Neural cell (in vitro differentiated cells): ENCODE results near the gene PSMD13. TPM values are rescaled to one million over a fixed set of nuclear protein-coding genes. Genes with fewer than 3 reads are reported as not detected.

Experiments
- H2AFZ ChIP-seq: fragments of 200-600, 300-800 bp; sonication (generic), shearing (Covaris generic); 2 replicates; pipeline ENCODE4 v1.6.0; 2014; ENCODE audit warnings: low read depth, mild to moderate bottlenecking, antibody characterized with exemption, low read length, moderate library complexity
- H3F3A ChIP-seq: fragments of 200-600 bp; shearing (Covaris generic); 2 replicates; pipeline ENCODE4 v1.6.1; 2016; ENCODE audit warnings: mild to moderate bottlenecking, moderate library complexity, mixed read lengths, antibody characterized with exemption, low read length; ENCODE audit not compliant: insufficient read depth, poor library complexity, severe bottlenecking
- H3K27ac ChIP-seq: fragments of 200-600, 300-800 bp; sonication (generic), shearing (Covaris generic); 2 replicates; pipeline ENCODE4 v1.5.1; 2014; ENCODE audit warnings: mild to moderate bottlenecking, low read length, moderate library complexity
- H3K27me3 ChIP-seq: fragments of 300-800, 200-600 bp; sonication (generic), shearing (Covaris generic); 2 replicates; pipeline ENCODE4 v1.6.0; 2014; ENCODE audit warnings: mild to moderate bottlenecking, low read depth, low read length, moderate library complexity; ENCODE audit not compliant: insufficient read depth
- H3K36me3 ChIP-seq: fragments of 300-800, 200-600 bp; sonication (generic), shearing (Covaris generic); 2 replicates; pipeline ENCODE4 v1.5.1; 2014; ENCODE audit warnings: mild to moderate bottlenecking, antibody characterized with exemption, low read length, moderate library complexity; ENCODE audit not compliant: insufficient read depth
- H3K4me2 ChIP-seq: fragments of 300-800, 200-600 bp; sonication (generic), shearing (Covaris generic); 2 replicates; pipeline ENCODE4 v1.6.0; 2014; ENCODE audit warnings: mild to moderate bottlenecking, low read length
- H3K4me3 ChIP-seq: fragments of 300-800, 200-600 bp; sonication (generic), shearing (Covaris generic); 2 replicates; pipeline ENCODE4 v1.5.1; 2014; ENCODE audit warnings: mild to moderate bottlenecking, low read length, moderate library complexity
- H3K79me2 ChIP-seq: fragments of 200-600 bp; shearing (Covaris generic); replicated peaks from 2 replicates; pipeline ENCODE4 v1.6.0; 2014; ENCODE audit warnings: mild to moderate bottlenecking, low read length, moderate library complexity; ENCODE audit not compliant: insufficient read depth
- H3K9ac ChIP-seq: fragments of 300-800, 200-600 bp; sonication (generic), shearing (Covaris generic); 2 replicates; pipeline ENCODE4 v1.6.1; 2016; ENCODE audit warnings: mild to moderate bottlenecking, low read length, mixed read lengths
- H3K9me2 ChIP-seq: fragments of 200-600 bp; shearing (Covaris generic); 2 replicates; pipeline ENCODE4 v1.6.1; 2016; ENCODE audit warnings: mild to moderate bottlenecking, low read length, mixed read lengths; ENCODE audit not compliant: insufficient read depth
- H3K9me3 ChIP-seq: fragments of 200-600, 300-800 bp; sonication (generic), shearing (Covaris generic); 2 replicates; pipeline ENCODE4 v1.6.1; 2016; ENCODE audit warnings: mild to moderate bottlenecking, mixed run types, low read length, moderate library complexity, mixed read lengths
- H4K20me1 ChIP-seq: fragments of 200-600 bp; shearing (Covaris generic); 2 replicates; pipeline ENCODE4 v1.6.1; 2016; ENCODE audit warnings: mild to moderate bottlenecking, mixed run types; ENCODE audit not compliant: insufficient read depth
- CTCF ChIP-seq: fragments of 450-650 bp; IDR thresholded peaks from 2 replicates; pipeline ENCODE4 v1.5.1; 2014; ENCODE audit warnings: antibody characterized with exemption, mild to moderate bottlenecking, moderate library complexity; ENCODE audit not compliant: poor library complexity, severe bottlenecking
- EP300 ChIP-seq: fragments of 450-650 bp; conservative IDR thresholded peaks from 2 replicates; pipeline ENCODE4 v1.6.1; 2014; ENCODE audit warnings: antibody characterized with exemption, mild to moderate bottlenecking, moderate library complexity; ENCODE audit not compliant: poor library complexity, severe bottlenecking
- EZH2 ChIP-seq: fragments of 200-600, 300-800 bp; shearing (Covaris generic), sonication (generic); IDR thresholded peaks from 2 replicates; pipeline ENCODE4 v1.6.1; 2014; ENCODE audit warnings: antibody characterized with exemption, low read length, borderline replicate concordance, mild to moderate bottlenecking; ENCODE audit not compliant: insufficient read depth, poor library complexity, severe bottlenecking
- MXI1 ChIP-seq: fragments of 450-650 bp; conservative IDR thresholded peaks from 2 replicates; pipeline ENCODE4 v1.6.1; 2014; ENCODE audit warnings: antibody characterized with exemption, mild to moderate bottlenecking; ENCODE audit not compliant: poor library complexity, severe bottlenecking
- POLR2AphosphoS5 ChIP-seq: IDR thresholded peaks from 2 replicates; pipeline ENCODE4 v1.6.1; 2012
- RAD21 ChIP-seq: fragments of 450-650 bp; conservative IDR thresholded peaks from 2 replicates; pipeline ENCODE4 v1.6.1; 2014; ENCODE audit warnings: antibody characterized with exemption, mild to moderate bottlenecking, moderate library complexity
- REST ChIP-seq: IDR thresholded peaks from 2 replicates; pipeline ENCODE4 v1.6.1; 2012; ENCODE audit warnings: borderline replicate concordance
- SMC3 ChIP-seq: fragments of 450-650 bp; conservative IDR thresholded peaks from 2 replicates; pipeline ENCODE4 v1.6.1; 2014; ENCODE audit warnings: antibody characterized with exemption, mild to moderate bottlenecking, moderate library complexity; ENCODE audit not compliant: poor library complexity
- TAF1 ChIP-seq: IDR thresholded peaks from 2 replicates; pipeline ENCODE4 v1.6.1; 2012; ENCODE audit warnings: low read depth
- polyA plus RNA-seq: library from polyadenylated mRNA; depleted of rRNA; stranded (reverse); fragments of >200 nt; gene quantifications from 2 replicates; pipeline ENCODE4 v1.2.3, GENCODE V29; 2014

Gene PSMD13
- polyA plus RNA-seq, 1 donor from 2014 or later, result 183 TPM

DNA sequence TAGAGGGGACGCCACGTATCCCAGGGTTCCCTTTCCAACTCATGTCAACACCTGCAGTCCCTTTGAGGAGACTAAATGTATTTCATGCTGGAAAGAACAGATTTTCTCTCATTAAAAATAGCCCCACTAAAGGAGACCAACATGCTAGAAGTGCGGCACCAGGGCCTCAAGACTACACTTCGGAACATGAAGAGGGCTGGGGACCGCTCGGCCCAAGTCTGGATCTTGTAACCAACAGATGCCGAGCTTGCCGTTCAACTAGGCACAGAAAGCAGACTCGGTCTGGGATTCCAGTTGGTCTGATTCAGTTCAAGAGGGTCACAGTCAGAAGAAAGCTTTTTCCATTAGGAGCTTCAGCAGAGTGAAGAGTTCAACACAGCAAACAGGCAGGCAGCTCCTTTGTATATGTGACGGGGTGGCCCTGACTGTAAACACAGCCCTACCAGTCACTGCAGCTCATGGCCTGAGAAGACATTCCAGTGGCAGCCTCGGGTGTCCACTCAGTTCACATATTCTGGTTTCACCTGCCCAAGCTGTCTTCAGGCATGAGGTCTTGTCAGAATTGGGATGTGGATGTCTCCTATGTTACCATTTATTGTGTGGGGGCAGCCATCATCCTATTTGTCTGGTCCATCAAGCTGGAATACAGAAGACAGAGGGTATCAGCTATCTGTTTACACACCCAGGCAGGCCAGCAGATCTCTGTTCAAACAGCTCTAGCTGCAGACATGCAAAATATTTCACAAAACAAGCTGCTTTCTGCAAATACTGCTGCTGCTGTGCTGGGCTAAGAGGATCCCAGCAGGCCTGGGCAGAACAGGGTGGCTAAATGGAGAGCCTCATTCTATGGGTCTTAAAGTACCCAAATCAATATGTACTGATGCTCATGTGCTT lies 20.4 kb upstream of the PSMD13 start:
- Histone ChIP-seq H3K4me3 (no peak overlapping the region), H3F3A (no peaks in the 10 kb centered on the region), H3K79me2 (no peaks in the 10 kb centered on the region), H3K9ac (no peak overlapping the region), H3K27me3 (no peaks in the 10 kb centered on the region), H3K4me2 (no peak overlapping the region), H4K20me1 (no peaks in the 10 kb centered on the region), H2AFZ (no peak overlapping the region), H3K9me3 (no peaks in the 10 kb centered on the region), H3K9me2 (no peaks in the 10 kb centered on the region), H3K36me3 (no peaks in the 10 kb centered on the region), H3K27ac (no peak overlapping the region)
- TF ChIP-seq REST, result no peak
- TF ChIP-seq EP300, result no peak
- no peak for TF ChIP-seq SMC3
- no peak for TF ChIP-seq EZH2
- TF ChIP-seq MXI1, result no peak
- TF ChIP-seq RAD21, result no peak
- TF ChIP-seq TAF1, result no peak
- TF ChIP-seq POLR2AphosphoS5, result no peak
- no peak for TF ChIP-seq CTCF

DNA sequence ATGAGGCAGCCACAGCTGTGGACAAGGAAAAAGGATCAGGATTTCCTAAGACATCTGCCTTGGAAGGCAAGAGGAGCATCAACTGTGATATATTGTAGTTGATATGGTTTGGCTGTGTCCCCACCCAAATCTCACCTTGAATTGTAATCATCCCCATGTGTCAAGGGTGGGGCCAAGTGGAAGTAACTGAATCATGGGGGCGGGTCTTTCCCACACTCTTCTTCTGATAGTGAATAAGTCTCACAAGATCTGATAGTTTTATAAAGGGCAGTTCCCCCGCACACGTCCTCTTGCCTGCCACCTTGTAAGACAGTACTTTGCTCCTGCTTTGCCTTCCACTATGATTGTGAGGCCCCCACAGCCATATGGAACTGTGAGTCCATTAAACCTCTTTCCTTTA lies 19.1 kb upstream of the PSMD13 start:
- Histone ChIP-seq H3K9me3 (no peaks in the 10 kb centered on the region), H3K27ac (no peak overlapping the region), H2AFZ (no peak overlapping the region), H3K9me2 (no peaks in the 10 kb centered on the region), H3K4me3 (no peak overlapping the region), H3K79me2 (no peaks in the 10 kb centered on the region), H3K4me2 (no peak overlapping the region), H4K20me1 (no peaks in the 10 kb centered on the region), H3F3A (no peaks in the 10 kb centered on the region), H3K9ac (no peak overlapping the region), H3K27me3 (no peaks in the 10 kb centered on the region), H3K36me3 (no peaks in the 10 kb centered on the region)
- TF ChIP-seq SMC3, result no peak
- TF ChIP-seq POLR2AphosphoS5, result no peak
- TF ChIP-seq EP300, result no peak
- no peak for TF ChIP-seq MXI1
- no peak for TF ChIP-seq CTCF
- no peak for TF ChIP-seq REST
- TF ChIP-seq EZH2, result no peak
- no peak for TF ChIP-seq RAD21
